ENCODE measurements around the gene TARS3.

TARS3 gene

GRCh38 chr15:101619615-101619865, 104.7 kb downstream of the TARS3 start:
- DNase-seq = no peak
- Histone ChIP-seq H3K36me3 (ENCODE audit: control insufficient read depth in 4 of 4, insufficient read depth in 4 of 4, low read length in 3 of 4) (no peaks in the 10 kb centered on the region), H3K27ac (ENCODE audit: insufficient read depth in 1 of 2, low read depth in 1 of 2, low read length in 2 of 2, poor library complexity in 1 of 2, severe bottlenecking in 2 of 2) (no peak overlapping the region), H3K4me1 (ENCODE audit: control extremely low read depth in 1 of 4, control insufficient read depth in 4 of 4, insufficient read depth in 4 of 4, low read length in 3 of 4) (peaks cover 1 to 25% (median 19%) of the 10 kb centered on the region in 4 experiments), H3K4me3 (ENCODE audit: control insufficient read depth in 1 of 7, extremely low read depth in 1 of 7, insufficient read depth in 4 of 7, low read depth in 2 of 7, low read length in 6 of 7) (no peak overlapping the region), H3K27me3 (replicated peaks in 2 of 5; ENCODE audit: control insufficient read depth in 4 of 5, insufficient read depth in 5 of 5, low read length in 4 of 5) (peaks cover 0 to 3% (median 0%) of the 10 kb centered on the region in 5 experiments), H3K9me3 (ENCODE audit: control extremely low read depth in 1 of 5, control insufficient read depth in 4 of 5, insufficient read depth in 2 of 5, low read depth in 1 of 5, low read length in 4 of 5) (peaks cover 3 to 16% (median 7%) of the 10 kb centered on the region in 5 experiments)
- WGBS (ENCODE audit: insufficient coverage) = 88% methylated on average over 4 of the region's 6 CpGs
- ChIA-PET CTCF (interaction anchor here (1.0 to 1.1 kb wide), 2 partner anchors 12 to 41 kb away, joined by 3 read pairs; no protein-coding TSS in a partner anchor), POLR2A (no interaction called here)

- ChIA-PET POLR2A (no interaction called here), CTCF (interaction anchor here (0.8 to 1.1 kb wide), 3 partner anchors 12 to 41 kb away, joined by 3 read pairs; no protein-coding TSS in a partner anchor)
- H3K4me3 ChIP-seq (ENCODE audit: control insufficient read depth in 1 of 7, extremely low read depth in 1 of 7, insufficient read depth in 4 of 7, low read depth in 2 of 7, low read length in 6 of 7) = peak overlapping the region in 1 of 7 experiments; percentile 11
- H3K36me3 ChIP-seq (ENCODE audit: control insufficient read depth in 4 of 4, insufficient read depth in 4 of 4, low read length in 3 of 4) = no peaks in the 10 kb centered on the region
- peaks cover 1 to 24% (median 19%) of the 10 kb centered on the region in 4 experiments for H3K4me1 ChIP-seq (ENCODE audit: control extremely low read depth in 1 of 4, control insufficient read depth in 4 of 4, insufficient read depth in 4 of 4, low read length in 3 of 4)
- DNase-seq = peak; percentile 30 to 91 (median 87)
- H3K9me3 ChIP-seq (ENCODE audit: control extremely low read depth in 1 of 5, control insufficient read depth in 4 of 5, insufficient read depth in 2 of 5, low read depth in 1 of 5, low read length in 4 of 5) = peaks cover 2 to 11% (median 3%) of the 10 kb centered on the region in 5 experiments
- H3K27ac ChIP-seq (ENCODE audit: insufficient read depth in 1 of 2, low read depth in 1 of 2, low read length in 2 of 2, poor library complexity in 1 of 2, severe bottlenecking in 2 of 2) = no peak overlapping the region
- WGBS (ENCODE audit: insufficient coverage) = 38% methylated on average over 12 of the region's 13 CpGs
- peaks cover 0 to 3% (median 0%) of the 10 kb centered on the region in 5 experiments for H3K27me3 ChIP-seq (replicated peaks in 2 of 5; ENCODE audit: control insufficient read depth in 4 of 5, insufficient read depth in 5 of 5, low read length in 4 of 5)
Observed at GRCh38 chr15:101618851-101619614, 105.2 kb downstream of the TARS3 start.

- peaks cover 1 to 24% (median 19%) of the 10 kb centered on the region in 4 experiments for H3K4me1 ChIP-seq (ENCODE audit: control extremely low read depth in 1 of 4, control insufficient read depth in 4 of 4, insufficient read depth in 4 of 4, low read length in 3 of 4)
- peaks cover 0 to 3% (median 0%) of the 10 kb centered on the region in 5 experiments for H3K27me3 ChIP-seq (replicated peaks in 2 of 5; ENCODE audit: control insufficient read depth in 4 of 5, insufficient read depth in 5 of 5, low read length in 4 of 5)
- H3K36me3 ChIP-seq (ENCODE audit: control insufficient read depth in 4 of 4, insufficient read depth in 4 of 4, low read length in 3 of 4) = no peaks in the 10 kb centered on the region
- CTCF ChIA-PET = interaction anchor here (0.6 to 1.1 kb wide), 4 partner anchors 21 to 610 kb away, joined by 3 read pairs; no protein-coding TSS in a partner anchor
- H3K4me3 ChIP-seq (ENCODE audit: control insufficient read depth in 1 of 7, extremely low read depth in 1 of 7, insufficient read depth in 4 of 7, low read depth in 2 of 7, low read length in 6 of 7) = peak overlapping the region in 1 of 7 experiments; percentile 11
- peaks cover 0 to 9% (median 3%) of the 10 kb centered on the region in 5 experiments for H3K9me3 ChIP-seq (ENCODE audit: control extremely low read depth in 1 of 5, control insufficient read depth in 4 of 5, insufficient read depth in 2 of 5, low read depth in 1 of 5, low read length in 4 of 5)
- DNase-seq = peak in 2 of 3 donors; percentile 31 to 44
- no peak overlapping the region for H3K27ac ChIP-seq (ENCODE audit: insufficient read depth in 1 of 2, low read depth in 1 of 2, low read length in 2 of 2, poor library complexity in 1 of 2, severe bottlenecking in 2 of 2)
- POLR2A ChIA-PET = no interaction called here
- 91% methylated on average over 10 of the region's 10 CpGs for WGBS (ENCODE audit: insufficient coverage)
Observed at GRCh38 chr15:101618076-101618475, 106.2 kb downstream of the TARS3 start.

GRCh38 chr15:101617390-101617965, 106.8 kb downstream of the TARS3 start:
- WGBS (ENCODE audit: insufficient coverage) = 96% methylated on average over 14 of the region's 17 CpGs
- Histone ChIP-seq H3K27me3 (replicated peaks in 2 of 5; ENCODE audit: control insufficient read depth in 4 of 5, insufficient read depth in 5 of 5, low read length in 4 of 5) (peaks cover 0 to 3% (median 0%) of the 10 kb centered on the region in 5 experiments), H3K4me1 (ENCODE audit: control extremely low read depth in 1 of 4, control insufficient read depth in 4 of 4, insufficient read depth in 4 of 4, low read length in 3 of 4) (peaks cover 1 to 24% (median 19%) of the 10 kb centered on the region in 4 experiments), H3K9me3 (ENCODE audit: control extremely low read depth in 1 of 5, control insufficient read depth in 4 of 5, insufficient read depth in 2 of 5, low read depth in 1 of 5, low read length in 4 of 5) (peaks cover 0 to 5% (median under 1%) of the 10 kb centered on the region in 5 experiments), H3K4me3 (ENCODE audit: control insufficient read depth in 1 of 7, extremely low read depth in 1 of 7, insufficient read depth in 4 of 7, low read depth in 2 of 7, low read length in 6 of 7) (no peak overlapping the region), H3K36me3 (ENCODE audit: control insufficient read depth in 4 of 4, insufficient read depth in 4 of 4, low read length in 3 of 4) (no peaks in the 10 kb centered on the region), H3K27ac (ENCODE audit: insufficient read depth in 1 of 2, low read depth in 1 of 2, low read length in 2 of 2, poor library complexity in 1 of 2, severe bottlenecking in 2 of 2) (no peak overlapping the region)
- ChIA-PET CTCF (interaction anchor here (0.6 to 1.1 kb wide), 3 partner anchors 71 to 610 kb away, joined by 3 read pairs; no protein-coding TSS in a partner anchor), POLR2A (no interaction called here)
- no peak for DNase-seq

- H3K27ac ChIP-seq (ENCODE audit: insufficient read depth in 1 of 2, low read depth in 1 of 2, low read length in 2 of 2, poor library complexity in 1 of 2, severe bottlenecking in 2 of 2) = no peak overlapping the region
- H3K27me3 ChIP-seq (replicated peaks in 2 of 5; ENCODE audit: control insufficient read depth in 4 of 5, insufficient read depth in 5 of 5, low read length in 4 of 5) = peaks cover 0 to 3% (median 0%) of the 10 kb centered on the region in 5 experiments
- no peaks in the 10 kb centered on the region for H3K36me3 ChIP-seq (ENCODE audit: control insufficient read depth in 4 of 4, insufficient read depth in 4 of 4, low read length in 3 of 4)
- ChIA-PET POLR2A (no interaction called here), CTCF (interaction anchor here (1.4 kb wide), 2 partner anchors 21 to 37 kb away, joined by 3 to 4 read pairs; no protein-coding TSS in a partner anchor)
- no peaks in the 10 kb centered on the region for H3K9me3 ChIP-seq (ENCODE audit: control extremely low read depth in 1 of 5, control insufficient read depth in 4 of 5, insufficient read depth in 2 of 5, low read depth in 1 of 5, low read length in 4 of 5)
- peaks cover 1 to 24% (median 19%) of the 10 kb centered on the region in 4 experiments for H3K4me1 ChIP-seq (ENCODE audit: control extremely low read depth in 1 of 4, control insufficient read depth in 4 of 4, insufficient read depth in 4 of 4, low read length in 3 of 4)
- H3K4me3 ChIP-seq (ENCODE audit: control insufficient read depth in 1 of 7, extremely low read depth in 1 of 7, insufficient read depth in 4 of 7, low read depth in 2 of 7, low read length in 6 of 7) = no peak overlapping the region
- 85% methylated on average over 21 of the region's 25 CpGs for WGBS (ENCODE audit: insufficient coverage)
- no peak for DNase-seq
Observed at GRCh38 chr15:101615986-101616848, 108.1 kb downstream of the TARS3 start.

- peaks cover 0 to 3% (median 0%) of the 10 kb centered on the region in 5 experiments for H3K27me3 ChIP-seq (replicated peaks in 2 of 5; ENCODE audit: control insufficient read depth in 4 of 5, insufficient read depth in 5 of 5, low read length in 4 of 5)
- no peaks in the 10 kb centered on the region for H3K9me3 ChIP-seq (ENCODE audit: control extremely low read depth in 1 of 5, control insufficient read depth in 4 of 5, insufficient read depth in 2 of 5, low read depth in 1 of 5, low read length in 4 of 5)
- WGBS (ENCODE audit: insufficient coverage) = 86% methylated on average over 11 of the region's 15 CpGs
- no peak for DNase-seq
- ChIA-PET CTCF (interaction anchor here (1.4 kb wide), 2 partner anchors 22 to 36 kb away, joined by 3 to 4 read pairs; no protein-coding TSS in a partner anchor), POLR2A (no interaction called here)
- H3K4me1 ChIP-seq (ENCODE audit: control extremely low read depth in 1 of 4, control insufficient read depth in 4 of 4, insufficient read depth in 4 of 4, low read length in 3 of 4) = peaks cover 1 to 19% (median 18%) of the 10 kb centered on the region in 4 experiments
- H3K4me3 ChIP-seq (ENCODE audit: control insufficient read depth in 1 of 7, extremely low read depth in 1 of 7, insufficient read depth in 4 of 7, low read depth in 2 of 7, low read length in 6 of 7) = no peak overlapping the region
- H3K27ac ChIP-seq (ENCODE audit: insufficient read depth in 1 of 2, low read depth in 1 of 2, low read length in 2 of 2, poor library complexity in 1 of 2, severe bottlenecking in 2 of 2) = no peak overlapping the region
- H3K36me3 ChIP-seq (ENCODE audit: control insufficient read depth in 4 of 4, insufficient read depth in 4 of 4, low read length in 3 of 4) = no peaks in the 10 kb centered on the region
Observed at GRCh38 chr15:101615414-101615985, 108.8 kb downstream of the TARS3 start.
